Caco-2 (cell line): ENCODE data around the gene SPPL2A. TPM values are rescaled to one million over a fixed set of nuclear protein-coding genes. Genes with fewer than 3 reads are reported as not detected.

Experiments
- BruUV-seq: library from RNA; stranded (reverse); fragments of 400-500 nt; replicated peaks from 2 replicates; lab custom pipeline; 2021; lab: Mats Ljungman, UMichigan
- CTCF ChIA-PET: fragments of 300-600 bp; sonication (Branson Sonifier 250); formaldehyde crosslinking; loops from one replicate; lab custom pipeline; 2022; ENCODE audit warnings: antibody characterized with exemption; lab: Charles Lee
- POLR2A ChIA-PET: fragments of 300-600 bp; sonication (Branson Sonifier 250); formaldehyde crosslinking; loops from one replicate; lab custom pipeline; 2022; ENCODE audit warnings: antibody characterized with exemption; lab: Charles Lee
- DNase-seq, 2 experiments: peaks; one replicate each; pipeline versions ENCODE4 v3.0.0 to v3.0.0-alpha.2; 2020 to 2022
- H3K27me3 ChIP-seq: replicated peaks from 2 replicates; pipeline ENCODE4 v1.6.0; 2011; ENCODE audit warnings: low read length; ENCODE audit not compliant: control insufficient read depth, insufficient read depth
- H3K36me3 ChIP-seq: 2 replicates; pipeline ENCODE4 v1.5.1; 2011; ENCODE audit warnings: low read length; ENCODE audit not compliant: control insufficient read depth, insufficient read depth
- H3K4me1 ChIP-seq: fragments of 250-450 bp; sonication (Bioruptor Pico); 2 replicates; pipeline ENCODE4 v1.5.1; 2020; ENCODE audit warnings: mild to moderate bottlenecking
- H3K4me3 ChIP-seq: 2 replicates; pipeline ENCODE4 v1.5.1; 2011; ENCODE audit warnings: low read depth, mild to moderate bottlenecking, control low read depth, low read length
- H3K9me3 ChIP-seq: fragments of 250-450 bp; sonication (Bioruptor Pico); 2 replicates; pipeline ENCODE4 v1.5.1; 2020; ENCODE audit warnings: mild to moderate bottlenecking, moderate library complexity
- H3K27ac Mint-ChIP-seq: one replicate; pipeline ENCODE4 v1.8.0; 2022; ENCODE audit warnings: mixed read lengths; ENCODE audit not compliant: unreplicated experiment
- H3K27me3 Mint-ChIP-seq: one replicate; pipeline ENCODE4 v1.8.0; 2022; ENCODE audit warnings: mixed read lengths; ENCODE audit not compliant: insufficient read depth, unreplicated experiment
- H3K36me3 Mint-ChIP-seq: one replicate; pipeline ENCODE4 v1.8.0; 2022; ENCODE audit warnings: mild to moderate bottlenecking, mixed read lengths; ENCODE audit not compliant: insufficient read depth, unreplicated experiment
- H3K4me1 Mint-ChIP-seq: one replicate; pipeline ENCODE4 v1.8.0; 2022; ENCODE audit warnings: low read depth, mixed read lengths; ENCODE audit not compliant: unreplicated experiment
- H3K4me3 Mint-ChIP-seq: one replicate; pipeline ENCODE4 v1.8.0; 2022; ENCODE audit warnings: mild to moderate bottlenecking, moderate library complexity, mixed read lengths; ENCODE audit not compliant: unreplicated experiment
- H3K9me3 Mint-ChIP-seq: one replicate; pipeline ENCODE4 v1.8.0; 2022; ENCODE audit warnings: mixed read lengths; ENCODE audit not compliant: unreplicated experiment
- CTCF ChIP-seq, 2 experiments: fragments of 200-600 bp in 1 of 2; IDR thresholded peaks; 1 replicate in 1 of 2; 2 replicates in 1 of 2; pipeline versions ENCODE4 v1.5.1 to v1.8.0; 2011 to 2022; ENCODE audit warnings: antibody characterized with exemption in 1 of 2, control low read depth in 1 of 2, inconsistent platforms in 1 of 2, low read depth in 1 of 2, low read length in 1 of 2, mild to moderate bottlenecking in 1 of 2, moderate library complexity in 1 of 2; ENCODE audit not compliant: insufficient read depth in 1 of 2, severe bottlenecking in 1 of 2, unreplicated experiment in 1 of 2
- intact Hi-C: fragments of 100-400 bp; cut with micrococcal nuclease; formaldehyde crosslinking; loops from one replicate; pipeline ENCODE4 v1.10.0; 2022; ENCODE audit not compliant: unreplicated experiment
- total RNA-seq: library from RNA; stranded (reverse); gene quantifications from 2 replicates; pipeline ENCODE4 v1.2.3, GENCODE V29; 2022

Gene SPPL2A
- total RNA-seq, 1 experiment from 2014 or later, result 131 TPM

- TF ChIP-seq CTCF (IDR thresholded peaks at IDR 0.05; ENCODE audit: insufficient read depth in 1 of 2, low read depth in 1 of 2, low read length in 1 of 2, severe bottlenecking in 1 of 2, unreplicated experiment in 1 of 2), result no peak
- Histone ChIP-seq H3K9me3 (no peaks in the 10 kb centered on the region), H3K36me3 (no peaks in the 10 kb centered on the region; the same call in 1 of the 2 replicates), H3K4me3 (no peak overlapping the region), H3K27me3 (no peaks in the 10 kb centered on the region), H3K4me1 (peaks cover 5% of the 10 kb centered on the region; the same call in 1 of the 2 replicates)
- H3K4me1 Mint-ChIP-seq, result peaks cover 21% of the 10 kb centered on the region
- no peaks in the 10 kb centered on the region for H3K27me3 Mint-ChIP-seq
- H3K36me3 Mint-ChIP-seq, result peaks cover 12% of the 10 kb centered on the region
- CTCF ChIA-PET, result no interaction called here
- POLR2A ChIA-PET, result no interaction called here
- no peak overlapping the region for H3K4me3 Mint-ChIP-seq
- no peak for DNase-seq
- H3K9me3 Mint-ChIP-seq, result no peaks in the 10 kb centered on the region
- intact Hi-C loops, result no loop called here
- no TSS peak for BruUV-seq
- no peak overlapping the region for H3K27ac Mint-ChIP-seq
These were observed 6.7 kb downstream of the SPPL2A start for GRCh38 chr15:50758712-50759205.

- Histone ChIP-seq H3K4me3 (no peak overlapping the region), H3K9me3 (no peaks in the 10 kb centered on the region), H3K4me1 (peaks cover 12% of the 10 kb centered on the region; the same call in 1 of the 2 replicates), H3K36me3 (no peaks in the 10 kb centered on the region; the same call in 1 of the 2 replicates), H3K27me3 (no peaks in the 10 kb centered on the region)
- no peak for DNase-seq
- BruUV-seq, result no TSS peak
- no peak for TF ChIP-seq CTCF (IDR thresholded peaks at IDR 0.05; ENCODE audit: insufficient read depth in 1 of 2, low read depth in 1 of 2, low read length in 1 of 2, severe bottlenecking in 1 of 2, unreplicated experiment in 1 of 2)
- H3K4me3 Mint-ChIP-seq, result no peak overlapping the region
- peaks cover 18% of the 10 kb centered on the region for H3K36me3 Mint-ChIP-seq
- H3K27ac Mint-ChIP-seq, result no peak overlapping the region
- CTCF ChIA-PET, result no interaction called here
- H3K9me3 Mint-ChIP-seq, result no peaks in the 10 kb centered on the region
- intact Hi-C loops, result no loop called here
- peaks cover 14% of the 10 kb centered on the region for H3K4me1 Mint-ChIP-seq
- POLR2A ChIA-PET, result no interaction called here
- H3K27me3 Mint-ChIP-seq, result no peaks in the 10 kb centered on the region
These were observed 12.0 kb downstream of the SPPL2A start for GRCh38 chr15:50753463-50753862.

GRCh38 chr15:50751394-50751793 lies 14.1 kb downstream of the SPPL2A start:
- H3K36me3 Mint-ChIP-seq, result peaks cover 31% of the 10 kb centered on the region
- no peak for TF ChIP-seq CTCF (IDR thresholded peaks at IDR 0.05; ENCODE audit: insufficient read depth in 1 of 2, low read depth in 1 of 2, low read length in 1 of 2, severe bottlenecking in 1 of 2, unreplicated experiment in 1 of 2)
- Histone ChIP-seq H3K9me3 (no peaks in the 10 kb centered on the region), H3K4me3 (no peak overlapping the region), H3K4me1 (peaks cover 12% of the 10 kb centered on the region; the same call in 1 of the 2 replicates), H3K36me3 (no peaks in the 10 kb centered on the region), H3K27me3 (no peaks in the 10 kb centered on the region)
- ChIA-PET POLR2A (no interaction called here), CTCF (no interaction called here)
- H3K4me3 Mint-ChIP-seq, result no peak overlapping the region
- intact Hi-C loops, result no loop called here
- BruUV-seq, result no TSS peak
- no peak for DNase-seq
- H3K27me3 Mint-ChIP-seq, result no peaks in the 10 kb centered on the region
- H3K9me3 Mint-ChIP-seq, result no peaks in the 10 kb centered on the region
- no peak overlapping the region for H3K27ac Mint-ChIP-seq
- H3K4me1 Mint-ChIP-seq, result peaks cover 6% of the 10 kb centered on the region
